ENCODE results near the gene B4GALT5.
"Not testable (repeated sequence)": the region's sequence is repeated elsewhere in the genome, so short reads cannot be mapped to it uniquely, and the experiment has no call there.

DNA sequence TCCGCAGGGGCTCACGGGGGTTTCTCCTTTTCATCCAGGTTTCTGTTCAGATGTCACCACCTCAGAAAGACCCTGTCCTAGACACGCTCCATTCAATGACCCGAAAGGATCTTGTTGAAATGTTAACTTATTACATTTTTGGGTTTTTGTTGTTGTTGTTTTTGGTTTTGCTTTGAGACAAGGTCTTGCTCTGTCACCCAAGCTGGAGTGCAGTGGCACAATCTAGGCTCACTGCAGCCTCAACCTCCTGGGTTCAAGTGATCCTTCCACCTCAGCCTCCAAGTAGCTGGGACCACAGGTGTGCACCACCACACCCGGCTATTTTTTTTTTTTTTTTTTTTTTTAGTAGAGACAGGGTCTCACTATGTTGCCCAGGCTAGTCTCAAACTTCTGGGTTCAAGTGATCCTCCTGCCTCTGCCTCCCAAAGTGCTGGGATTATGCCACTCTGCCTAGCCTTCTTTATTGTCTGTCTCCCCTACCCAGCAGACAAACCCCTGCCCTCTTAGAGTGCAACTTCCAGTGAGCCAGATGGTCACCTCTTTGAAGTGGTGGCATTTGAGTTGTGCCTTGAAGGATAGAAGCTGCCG lies 102.0 kb downstream of the B4GALT5 start:
- not testable (repeated sequence) for TF ChIP-seq POLR2A (IDR thresholded peaks at IDR 0.05)
- TF ChIP-seq, protein P1, sequence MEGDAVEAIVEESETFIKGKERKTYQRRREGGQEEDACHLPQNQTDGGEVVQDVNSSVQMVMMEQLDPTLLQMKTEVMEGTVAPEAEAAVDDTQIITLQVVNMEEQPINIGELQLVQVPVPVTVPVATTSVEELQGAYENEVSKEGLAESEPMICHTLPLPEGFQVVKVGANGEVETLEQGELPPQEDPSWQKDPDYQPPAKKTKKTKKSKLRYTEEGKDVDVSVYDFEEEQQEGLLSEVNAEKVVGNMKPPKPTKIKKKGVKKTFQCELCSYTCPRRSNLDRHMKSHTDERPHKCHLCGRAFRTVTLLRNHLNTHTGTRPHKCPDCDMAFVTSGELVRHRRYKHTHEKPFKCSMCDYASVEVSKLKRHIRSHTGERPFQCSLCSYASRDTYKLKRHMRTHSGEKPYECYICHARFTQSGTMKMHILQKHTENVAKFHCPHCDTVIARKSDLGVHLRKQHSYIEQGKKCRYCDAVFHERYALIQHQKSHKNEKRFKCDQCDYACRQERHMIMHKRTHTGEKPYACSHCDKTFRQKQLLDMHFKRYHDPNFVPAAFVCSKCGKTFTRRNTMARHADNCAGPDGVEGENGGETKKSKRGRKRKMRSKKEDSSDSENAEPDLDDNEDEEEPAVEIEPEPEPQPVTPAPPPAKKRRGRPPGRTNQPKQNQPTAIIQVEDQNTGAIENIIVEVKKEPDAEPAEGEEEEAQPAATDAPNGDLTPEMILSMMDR (IDR thresholded peaks at IDR 0.05), result not testable (repeated sequence)
